GM19395 (cell line): ENCODE data around the gene XRCC4.

ENCODE experiments used
- ATAC-seq: cut with Tn5 transposase; IDR thresholded peaks from one replicate; pipeline ENCODE4 v1.9.1; 2021; ENCODE audit warnings: mild to moderate bottlenecking, moderate library complexity; ENCODE audit not compliant: unreplicated experiment

The XRCC4 gene

DNA sequence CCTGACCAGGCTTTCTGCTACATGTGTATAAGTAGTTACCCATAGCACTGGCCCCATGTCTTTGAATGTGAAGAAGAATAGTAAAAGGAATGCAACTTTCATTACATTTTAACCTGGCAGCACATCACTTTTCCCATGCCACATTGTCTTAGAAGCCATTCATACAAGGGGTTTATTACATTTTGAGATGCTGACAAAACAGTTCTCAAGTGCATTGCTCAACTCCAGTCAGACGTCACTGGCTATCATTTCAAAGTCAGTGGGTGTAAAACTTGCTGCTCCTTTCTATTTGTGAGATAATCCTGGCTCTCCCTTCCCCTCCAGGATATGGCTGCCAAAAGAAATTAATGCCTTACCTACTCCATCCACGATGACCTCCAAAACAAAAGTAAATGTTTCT lies 297.2 kb downstream of the XRCC4 start:
- ATAC-seq, result no peak

DNA sequence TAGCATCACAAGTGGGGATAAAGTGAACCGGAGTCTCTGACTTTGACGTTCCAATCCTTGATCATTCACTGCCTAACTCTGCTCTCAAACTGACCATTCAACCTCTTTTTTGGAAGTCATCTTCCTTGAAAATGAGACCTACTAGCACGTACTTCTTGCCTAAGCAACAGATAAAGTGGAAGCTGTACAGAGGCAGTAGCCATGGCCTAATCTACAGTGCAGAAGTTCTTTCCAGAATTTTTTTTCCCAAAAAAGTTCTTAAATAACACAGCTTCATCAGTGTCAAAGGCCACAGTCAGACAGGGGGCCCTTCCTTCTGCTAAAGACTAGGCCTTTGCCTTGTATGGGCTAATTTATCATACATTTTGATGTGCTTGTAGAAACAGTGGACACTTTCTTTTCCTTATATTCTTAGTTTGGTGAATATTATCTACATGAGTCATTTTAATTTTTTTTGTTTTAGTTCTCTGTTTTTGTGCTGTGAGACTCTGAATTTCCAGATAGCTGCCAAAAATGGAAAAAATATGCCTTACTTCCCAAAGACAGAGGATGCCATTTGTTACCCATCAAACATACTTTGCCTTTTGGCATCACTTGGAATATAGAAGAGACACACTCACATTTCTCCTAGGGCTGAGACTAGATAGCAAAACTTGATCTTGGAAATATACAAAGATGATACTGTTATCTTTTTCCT lies 297.9 kb downstream of the XRCC4 start:
- ATAC-seq, result no peak

DNA sequence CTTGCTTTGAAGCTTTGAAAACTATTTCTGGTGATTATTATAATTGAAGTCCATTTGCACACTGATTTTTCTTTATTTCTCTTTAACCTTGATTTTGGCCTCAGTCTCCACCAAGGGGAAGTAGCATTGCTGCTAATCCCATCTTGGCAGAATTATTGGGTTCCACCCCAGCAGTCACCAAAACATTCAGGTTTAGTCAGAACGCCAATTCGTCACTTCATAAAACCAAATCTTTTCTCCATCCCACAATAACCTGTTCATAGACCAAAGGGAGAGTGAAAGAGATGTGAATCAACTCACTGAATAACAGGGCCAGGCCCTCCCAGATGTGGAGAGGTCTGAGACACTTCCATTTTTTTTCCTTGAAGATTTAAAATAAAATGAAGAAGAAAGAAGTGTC lies 299.1 kb downstream of the XRCC4 start:
- ATAC-seq, result no peak

DNA sequence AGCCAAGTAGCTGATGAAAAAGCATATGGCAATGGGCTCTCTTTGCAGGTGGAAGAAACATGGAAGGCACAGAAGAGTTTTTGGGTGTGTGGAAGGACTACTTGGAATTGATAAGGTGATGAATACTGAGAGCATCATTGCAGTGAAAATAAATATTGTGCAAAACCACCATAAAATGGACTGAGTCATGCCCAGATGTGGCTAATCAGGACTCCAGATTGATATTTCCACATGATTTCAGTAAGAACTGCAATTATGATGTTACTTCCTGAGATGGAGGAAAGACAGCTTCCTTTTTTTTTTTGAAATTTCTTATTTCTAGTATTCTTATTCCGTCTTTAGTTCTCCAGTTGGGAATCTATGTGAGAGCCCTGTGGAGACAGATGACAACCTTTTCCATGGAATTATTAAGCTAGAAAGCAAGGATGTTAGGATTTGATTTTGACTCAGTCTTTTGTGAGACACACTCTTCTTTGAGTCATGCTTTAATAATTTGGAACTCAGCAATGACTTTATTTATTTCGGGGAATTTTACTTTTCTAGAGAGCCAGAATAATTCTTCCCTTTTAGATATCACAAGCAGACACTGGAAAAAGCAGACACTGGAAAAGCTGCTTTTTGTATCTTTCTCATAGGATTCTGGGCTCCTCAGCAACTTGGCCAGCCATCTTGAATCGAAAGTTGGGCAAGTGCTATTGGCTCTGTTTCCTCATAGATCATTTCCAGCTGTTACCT lies 300.0 kb downstream of the XRCC4 start:
- no peak for ATAC-seq

DNA sequence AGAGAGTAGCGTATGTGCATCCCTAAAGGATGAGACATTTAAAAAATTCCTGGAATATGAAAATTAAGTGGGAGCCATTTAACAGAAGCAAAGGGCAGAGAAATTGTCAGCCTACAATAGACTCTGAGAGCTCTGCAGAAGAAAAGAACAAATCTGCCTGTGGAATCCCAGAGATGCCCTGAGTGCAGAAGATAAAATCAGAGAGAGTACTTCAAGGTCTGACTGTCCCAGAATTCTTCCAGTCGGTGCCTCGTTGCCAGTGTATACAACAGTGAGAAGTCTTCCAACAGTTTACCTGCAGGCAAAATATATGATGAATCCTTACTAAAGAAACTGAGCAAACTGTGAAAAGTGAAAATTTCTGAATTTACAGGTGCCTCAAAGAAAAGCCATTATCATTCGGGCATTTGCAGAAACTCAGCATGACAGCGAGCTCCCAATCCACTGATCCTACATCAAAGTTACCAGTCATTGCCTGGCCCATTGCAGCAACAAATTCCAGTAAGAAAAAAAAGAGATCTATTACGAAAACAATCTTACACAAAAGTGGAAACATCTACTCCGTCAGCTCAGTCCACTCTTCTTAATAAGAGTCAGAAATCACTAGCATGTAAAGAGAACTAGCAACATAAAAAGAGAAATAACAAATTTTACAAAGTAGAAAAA lies 301.4 kb downstream of the XRCC4 start:
- ATAC-seq, result no peak

DNA sequence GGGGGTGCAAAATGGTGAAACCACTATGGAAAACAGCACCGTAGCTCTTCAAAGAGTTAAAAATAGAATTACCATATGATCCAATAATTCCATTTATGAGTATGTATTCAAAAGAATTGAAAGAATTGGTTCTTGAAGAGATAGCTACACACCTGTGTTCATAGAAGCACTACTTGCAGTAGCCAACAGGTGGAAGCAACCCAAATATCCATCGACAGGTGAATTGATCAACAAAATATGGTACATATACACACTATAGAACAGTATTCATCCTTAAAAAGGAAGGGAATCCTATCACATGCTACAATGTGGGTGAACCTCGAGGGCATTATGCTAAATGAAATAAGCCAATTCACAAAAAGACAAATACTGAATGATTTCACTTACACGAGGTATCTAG lies 308.5 kb downstream of the XRCC4 start:
- no peak for ATAC-seq

DNA sequence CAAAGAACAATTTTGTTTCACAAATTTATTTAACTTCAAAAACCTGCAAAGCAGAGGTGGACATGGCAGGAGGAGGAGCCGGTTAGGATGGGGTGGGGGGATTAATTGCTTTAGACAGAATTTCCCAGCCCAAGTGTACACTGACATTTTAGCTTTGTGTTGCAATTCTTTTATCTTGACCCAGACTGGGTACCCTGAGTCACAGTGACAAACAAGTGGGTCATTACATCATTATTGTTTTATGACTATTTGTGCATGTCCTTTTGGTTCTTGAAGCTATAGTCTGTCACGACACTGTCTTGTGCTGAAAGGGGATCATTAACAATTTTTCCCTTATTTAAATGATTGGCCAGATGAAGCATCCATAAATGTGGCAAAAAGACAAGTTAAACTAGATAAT lies 309.7 kb downstream of the XRCC4 start:
- no peak for ATAC-seq

DNA sequence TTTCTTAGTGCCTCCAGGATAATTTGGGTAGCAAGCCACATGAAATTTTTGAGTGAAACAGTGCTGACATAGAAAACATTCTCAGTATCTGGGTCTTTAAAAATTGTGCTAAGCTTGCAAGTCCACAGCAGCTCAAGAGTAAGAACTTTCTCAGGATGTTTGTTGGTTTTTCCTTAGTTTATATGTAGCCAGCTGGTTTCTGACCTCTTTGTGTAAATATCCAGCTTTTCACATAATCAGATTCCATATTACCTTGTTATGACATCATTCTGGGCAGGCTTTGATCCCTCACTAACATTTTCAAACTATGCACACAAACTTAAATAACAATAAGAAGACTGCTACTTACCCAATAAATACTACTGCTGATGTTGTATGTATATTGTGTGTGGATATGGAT lies 311.3 kb downstream of the XRCC4 start:
- no peak for ATAC-seq

DNA sequence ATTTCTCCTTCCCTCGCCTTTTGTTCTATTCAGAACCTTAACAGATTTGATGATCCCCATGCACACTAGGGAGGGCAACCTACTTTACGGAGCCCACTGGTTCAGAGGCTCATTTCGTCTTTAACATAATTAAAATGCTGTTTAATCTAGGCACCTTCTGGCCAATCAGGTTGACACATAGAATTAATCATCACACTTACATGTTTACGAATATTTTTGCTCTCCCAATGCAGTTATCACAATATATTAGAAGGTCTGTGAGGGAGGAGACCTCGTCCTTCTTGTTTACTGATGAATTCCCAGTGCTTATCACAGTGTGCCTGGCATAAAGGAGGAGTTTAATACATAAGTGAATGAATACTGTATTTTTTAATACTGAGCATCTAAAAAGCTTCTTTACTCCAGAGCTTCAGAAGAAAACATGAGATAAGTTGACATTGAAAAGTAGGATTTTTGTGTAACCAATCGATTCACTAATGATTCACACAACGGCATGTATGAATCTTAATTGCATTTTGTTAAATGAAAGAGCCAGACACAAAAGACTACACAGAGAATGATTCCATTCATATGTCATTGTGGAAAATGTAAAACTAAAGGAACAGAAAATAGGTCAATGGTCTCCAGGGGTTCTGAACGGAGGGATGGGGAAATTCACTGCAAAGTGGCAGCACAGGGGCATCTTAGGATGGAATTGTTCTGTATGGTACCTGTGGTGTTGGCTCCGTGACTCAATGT lies 315.6 kb downstream of the XRCC4 start:
- ATAC-seq, result no peak

DNA sequence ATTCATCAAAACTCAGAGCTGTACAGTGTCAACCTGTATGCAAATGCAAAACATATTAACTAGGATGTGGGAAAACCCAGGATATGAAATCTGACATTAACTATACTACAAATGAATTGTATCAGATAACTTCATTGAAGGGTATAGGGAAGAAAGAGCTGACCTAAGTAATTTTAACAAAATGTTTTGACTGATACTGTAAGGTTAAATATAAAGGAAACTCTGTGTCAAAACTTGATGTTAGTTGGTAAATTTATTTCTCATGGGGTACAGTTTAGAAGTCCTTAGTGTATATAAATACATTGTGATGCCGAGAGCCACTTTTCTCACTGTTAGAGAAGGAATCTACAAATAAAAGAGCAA lies 316.1 kb downstream of the XRCC4 start:
- no peak for ATAC-seq

DNA sequence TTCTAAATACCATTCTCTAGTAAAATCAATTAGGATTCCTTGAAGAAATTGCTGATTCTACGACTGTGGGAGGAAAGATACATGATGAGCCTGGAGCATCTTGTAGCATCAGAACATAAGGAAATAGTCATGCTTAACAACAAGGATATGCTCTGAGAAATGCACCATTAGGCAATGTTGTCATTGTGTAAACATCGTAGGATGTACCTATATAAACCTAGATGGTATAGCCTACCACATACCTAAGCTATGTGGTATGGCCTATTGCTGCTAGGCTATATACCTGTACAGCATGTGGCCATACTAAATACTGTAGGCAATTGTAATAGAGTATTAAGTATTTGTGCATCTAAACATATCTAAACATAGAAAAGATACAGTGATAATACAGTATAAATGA lies 316.8 kb downstream of the XRCC4 start:
- ATAC-seq, result no peak

DNA sequence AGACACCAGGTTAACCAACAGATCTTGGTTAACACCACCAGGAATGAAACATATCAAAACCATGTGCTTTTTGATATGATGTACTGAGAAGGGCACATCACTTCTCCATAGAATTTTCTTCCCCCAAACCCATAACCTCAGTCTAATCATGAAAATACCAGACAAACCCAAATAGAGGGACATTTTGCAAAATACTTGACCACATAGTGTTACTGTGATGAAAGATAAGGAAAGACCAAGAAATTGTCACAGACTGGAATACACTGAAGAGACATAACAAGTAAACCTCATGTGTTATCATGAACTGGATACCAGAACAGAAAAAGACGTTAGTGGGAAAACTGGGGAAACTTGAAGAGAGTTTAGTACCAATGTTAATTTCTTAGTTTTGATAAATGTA lies 319.3 kb downstream of the XRCC4 start:
- no peak for ATAC-seq

DNA sequence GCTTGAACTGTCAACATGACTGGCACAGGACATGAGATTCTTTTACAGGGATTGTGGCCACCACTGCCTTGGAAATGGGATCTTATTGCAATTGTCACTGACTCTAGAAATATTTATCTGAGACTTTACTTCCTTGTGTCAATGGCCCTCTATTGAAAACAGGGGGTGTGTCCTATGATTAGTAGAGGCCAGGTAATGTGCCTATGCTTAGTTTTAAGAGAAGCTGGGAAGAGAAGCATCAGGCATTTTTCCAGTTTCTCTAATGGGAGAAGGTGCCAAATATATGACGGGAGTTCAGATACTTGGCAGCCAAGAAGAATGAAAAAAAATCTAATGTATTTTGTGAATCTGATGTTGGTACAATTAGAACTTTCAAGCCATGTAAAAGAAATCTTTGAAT lies 320.3 kb downstream of the XRCC4 start:
- ATAC-seq, result no peak

DNA sequence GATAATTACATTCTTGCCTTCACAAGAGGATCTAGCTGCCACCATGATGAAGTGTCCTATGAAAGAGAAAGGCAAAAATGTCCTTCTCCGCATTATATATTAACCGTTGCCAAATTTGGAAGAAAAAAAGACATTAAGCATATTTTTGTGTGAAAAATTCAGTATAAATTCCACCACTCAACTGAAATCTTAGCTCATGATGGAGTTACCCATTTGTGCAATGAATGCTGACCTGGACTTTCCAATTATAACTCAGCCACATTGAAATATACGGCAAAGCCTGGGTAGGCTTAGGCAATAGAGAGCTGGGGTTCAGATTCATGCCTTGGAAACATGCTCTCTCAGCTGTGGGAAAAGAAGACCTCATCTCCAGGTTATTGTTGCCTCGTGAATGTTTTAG lies 322.9 kb downstream of the XRCC4 start:
- ATAC-seq, result no peak

DNA sequence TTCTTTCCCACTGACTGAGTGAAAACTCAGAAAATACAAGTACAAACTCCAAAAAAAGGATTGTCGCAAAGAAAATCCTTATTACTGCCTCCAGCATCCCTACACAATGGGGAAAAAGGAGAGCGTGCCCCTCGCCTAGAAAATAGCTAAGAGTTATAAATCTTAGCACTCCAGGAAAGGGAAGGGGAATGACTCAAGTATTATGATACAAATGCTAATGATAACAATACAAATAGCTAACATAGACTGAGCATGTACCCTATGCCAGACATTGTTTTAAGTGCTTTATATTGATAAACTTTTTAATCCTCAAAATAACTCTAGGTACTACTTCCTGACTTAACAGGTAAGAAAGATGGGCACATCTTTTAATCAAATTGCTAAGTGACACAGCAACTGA lies 323.4 kb downstream of the XRCC4 start:
- ATAC-seq, result no peak

DNA sequence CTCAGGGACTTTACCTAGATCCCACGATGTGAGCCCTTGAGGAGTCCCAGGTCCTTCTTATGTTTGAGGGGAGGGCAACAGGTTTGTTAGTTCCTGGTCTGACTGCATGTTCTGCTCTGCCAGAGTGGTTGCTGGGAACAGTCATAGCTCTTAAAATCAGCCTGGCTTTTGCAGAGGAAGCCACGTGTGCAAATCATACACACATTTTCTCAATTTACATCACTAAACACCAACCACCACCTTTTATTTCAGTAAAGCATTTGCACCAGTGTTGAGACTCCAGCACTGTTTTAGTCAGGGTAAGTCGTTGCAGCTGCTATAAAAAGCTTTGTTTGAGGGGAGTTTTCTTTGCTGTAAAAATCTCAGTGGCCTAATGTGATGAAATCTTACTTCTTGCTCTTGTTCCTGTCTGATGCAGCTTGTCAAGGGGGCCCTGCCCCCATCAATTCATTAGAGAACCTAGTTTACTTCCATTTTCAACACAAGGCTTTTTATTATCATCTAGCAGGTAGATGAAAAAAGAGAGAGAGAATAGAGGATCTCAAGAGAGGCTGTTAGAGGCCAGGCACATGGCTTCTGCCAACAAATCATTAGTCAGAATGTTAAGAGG lies 323.9 kb downstream of the XRCC4 start:
- ATAC-seq, result peak; percentile 61

DNA sequence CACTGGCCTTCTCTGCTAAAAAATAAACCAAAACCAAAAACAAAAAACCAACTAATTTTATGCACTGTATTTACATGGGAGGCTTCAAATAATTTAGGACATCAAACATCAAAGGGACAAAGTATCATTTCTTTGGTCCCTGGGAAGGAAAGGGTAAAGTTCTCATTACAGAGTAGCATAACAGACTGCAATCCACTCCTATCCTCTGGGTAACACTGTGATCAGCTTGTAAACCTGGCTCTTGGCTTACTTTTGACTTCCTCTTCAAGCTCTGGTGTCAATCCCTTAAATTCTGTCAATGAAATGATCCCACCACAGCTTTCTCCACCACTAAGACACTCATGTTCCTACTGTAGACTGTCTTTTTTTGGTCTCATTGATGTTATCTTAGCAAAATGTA lies 324.4 kb downstream of the XRCC4 start:
- ATAC-seq, result peak; percentile 12
